ENCODE measurements around the gene PIGB. TPM values are rescaled to one million over a fixed set of nuclear protein-coding genes. Genes with fewer than 3 reads are reported as not detected.

Gene PIGB
- total and polyA plus RNA-seq, 2 of the 13 experiments (the other 11 are each of a cell fraction or from before 2014, with no cell fraction given): 14.5 to 19.1 TPM

- TF ChIP-seq SMYD3 (CRISPR knock-in tag; IDR thresholded peaks at IDR 0.05) (no peak), ARHGAP35 (CRISPR knock-in tag; IDR thresholded peaks at IDR 0.05; ENCODE audit: borderline replicate concordance) (no peak), NR2F6 (IDR thresholded peaks at IDR 0.05) (no peak), NR2F6 (CRISPR knock-in tag; IDR thresholded peaks at IDR 0.05) (no peak), SATB2 (CRISPR knock-in tag; IDR thresholded peaks at IDR 0.05) (no peak)
Observed at GRCh38 chr15:55348281-55348778, 29.3 kb downstream of the PIGB start (continued).

- Histone ChIP-seq H3K9me3 (ENCODE audit: low read length) (no peaks in the 10 kb centered on the region), H3K79me2 (ENCODE audit: insufficient read depth, low read length) (no peaks in the 10 kb centered on the region), H2AFZ (ENCODE audit: low read length) (no peak overlapping the region), H3K36me3 (replicated peaks in 1 of 2; ENCODE audit: control insufficient read depth in 1 of 2, insufficient read depth in 2 of 2, low read length in 2 of 2) (no peaks in the 10 kb centered on the region), H4K20me1 (ENCODE audit: insufficient read depth, low read length) (no peaks in the 10 kb centered on the region), H3K4me2 (ENCODE audit: low read depth, low read length) (no peak overlapping the region), H3K4me1 (ENCODE audit: insufficient read depth, low read length) (no peaks in the 10 kb centered on the region), H3K27ac (ENCODE audit: extremely low read length, insufficient read depth, low read length) (no peak overlapping the region), H3K4me3 (replicated peaks in 1 of 3; ENCODE audit: insufficient read depth in 1 of 3, low read depth in 2 of 3, low read length in 3 of 3) (no peak overlapping the region), H3K27me3 (ENCODE audit: control insufficient read depth in 1 of 2, insufficient read depth in 2 of 2, low read length in 2 of 2) (no peaks in the 10 kb centered on the region), H3K9ac (ENCODE audit: insufficient read depth, low read depth, low read length) (no peak overlapping the region)
- ATAC-seq: no peak
- no TSS peak for BruUV-seq (replicated peaks)
- WGBS (ENCODE audit: low lambda C conversion rate): 98% methylated on average over 2 of the region's 2 CpGs
- no peak for FAIRE-seq
- in situ Hi-C loops (cut with HindIII; ENCODE audit: extremely low pct_ligation_motif_present, low pct_unique_long_range_greater_than_20kb): no loop called here
- intact Hi-C loops (cut with micrococcal nuclease; ENCODE audit: unreplicated experiment): no loop called here
- no peak for DNase-seq (ENCODE audit: low spot score)
- CTCF ChIA-PET (ENCODE audit: low intra/inter-chr PET ratio, low total read pairs): no interaction called here
- POLR2A ChIA-PET: no interaction called here
- no peak for TF ChIP-seq ZNF740 (CRISPR knock-in tag; IDR thresholded peaks at IDR 0.05)
Observed at GRCh38 chr15:55349282-55349681, 30.3 kb downstream of the PIGB start.

GRCh38 chr15:55353025-55353424 lies 34.0 kb downstream of the PIGB start:
- in situ Hi-C loops (cut with HindIII; ENCODE audit: extremely low pct_ligation_motif_present, low pct_unique_long_range_greater_than_20kb): no loop called here

More at GRCh38 chr15:55353025-55353424, 34.0 kb downstream of the PIGB start:
- Histone ChIP-seq H4K20me1 (ENCODE audit: insufficient read depth, low read length) (no peaks in the 10 kb centered on the region), H3K4me1 (ENCODE audit: insufficient read depth, low read length) (peaks cover under 1% of the 10 kb centered on the region; the same call in 1 of the 2 replicates), H3K79me2 (ENCODE audit: insufficient read depth, low read length) (no peaks in the 10 kb centered on the region), H3K9ac (ENCODE audit: insufficient read depth, low read depth, low read length) (no peak overlapping the region), H3K9me3 (ENCODE audit: low read length) (no peaks in the 10 kb centered on the region), H2AFZ (ENCODE audit: low read length) (no peak overlapping the region), H3K36me3 (replicated peaks in 1 of 2; ENCODE audit: control insufficient read depth in 1 of 2, insufficient read depth in 2 of 2, low read length in 2 of 2) (peaks cover 0 to 8% of the 10 kb centered on the region in 2 experiments; a peak in 1 of 5 replicates), H3K27me3 (ENCODE audit: control insufficient read depth in 1 of 2, insufficient read depth in 2 of 2, low read length in 2 of 2) (no peaks in the 10 kb centered on the region), H3K4me2 (ENCODE audit: low read depth, low read length) (no peak overlapping the region), H3K4me3 (replicated peaks in 1 of 3; ENCODE audit: insufficient read depth in 1 of 3, low read depth in 2 of 3, low read length in 3 of 3) (no peak overlapping the region), H3K27ac (ENCODE audit: extremely low read length, insufficient read depth, low read length) (no peak overlapping the region)
- DNase-seq (ENCODE audit: low spot score): no peak
- ChIA-PET POLR2A (no interaction called here), CTCF (ENCODE audit: low intra/inter-chr PET ratio, low total read pairs) (no interaction called here)
- BruUV-seq (replicated peaks): no TSS peak
- 96% methylated on average over 2 of the region's 2 CpGs for WGBS (ENCODE audit: low lambda C conversion rate)
- intact Hi-C loops (cut with micrococcal nuclease; ENCODE audit: unreplicated experiment): no loop called here
- no peak for TF ChIP-seq IRF1 (CRISPR knock-in tag; IDR thresholded peaks at IDR 0.05; ENCODE audit: low read depth)
- no peak for TF ChIP-seq ZBTB26 (CRISPR knock-in tag; IDR thresholded peaks at IDR 0.05; ENCODE audit: borderline replicate concordance)
- ATAC-seq: no peak
- no peak for FAIRE-seq

Measured in HepG2 (cell line).